ENCODE data around the gene DHX57.

GRCh38 chr2:38922389-38922788, 46.7 kb upstream of the DHX57 start:
- TF ChIP-seq CTCF (IDR thresholded peaks at IDR 0.05; ENCODE audit: insufficient read depth, low read length, poor library complexity, severe bottlenecking) (no peak), EZH2phosphoT487 (conservative IDR thresholded peaks at IDR 0.05; ENCODE audit: low read length) (no peak)
